Fibroblast of lung (primary cell): ENCODE data around the gene AGTPBP1. TPM values are rescaled to one million over a fixed set of nuclear protein-coding genes. Genes with fewer than 3 reads are reported as not detected.

Experiments used
- DNase-seq, 2 donors: peaks; one replicate each; pipeline versions ENCODE4 v3.0.0 to v3.0.0-alpha.2; 2010; ENCODE audit warnings: low read depth in 2 of 2
- H2AFZ ChIP-seq: 2 replicates; pipeline ENCODE4 v1.5.1; 2012; ENCODE audit warnings: low read length, control low read depth, inconsistent platforms
- H3K27ac ChIP-seq: 2 replicates; pipeline ENCODE4 v1.5.1; 2011; ENCODE audit warnings: low read length, control low read depth; ENCODE audit not compliant: insufficient read depth
- H3K27me3 ChIP-seq: 2 replicates; pipeline ENCODE4 v1.5.1; 2011; ENCODE audit warnings: mild to moderate bottlenecking, low read length; ENCODE audit not compliant: control insufficient read depth, insufficient read depth
- H3K36me3 ChIP-seq: 2 replicates; pipeline ENCODE4 v1.5.1; 2011; ENCODE audit warnings: low read length; ENCODE audit not compliant: control insufficient read depth, insufficient read depth
- H3K4me1 ChIP-seq: 2 replicates; pipeline ENCODE4 v1.5.1; 2011; ENCODE audit warnings: low read length; ENCODE audit not compliant: control insufficient read depth, insufficient read depth; ENCODE audit errors: extremely low read depth
- H3K4me2 ChIP-seq: 2 replicates; pipeline ENCODE4 v1.5.1; 2011; ENCODE audit warnings: low read length, control low read depth; ENCODE audit not compliant: insufficient read depth; ENCODE audit errors: extremely low read depth
- H3K4me3 ChIP-seq, 4 experiments: fragments of 200-600 bp in 1 of 4; sonication (generic) in 1 of 4; replicated peaks in 1 of 4; 2 replicates each; pipeline ENCODE4 v1.5.1; 2011 to 2016; ENCODE audit warnings: low read length in 4 of 4, low read depth in 3 of 4, mild to moderate bottlenecking in 3 of 4, control low read depth in 2 of 4, inconsistent platforms in 1 of 4, mixed read lengths in 1 of 4; ENCODE audit not compliant: insufficient read depth in 1 of 4; ENCODE audit errors: control extremely low read depth in 1 of 4
- H3K79me2 ChIP-seq: 2 replicates; pipeline ENCODE4 v1.5.1; 2012; ENCODE audit warnings: mild to moderate bottlenecking, low read length, inconsistent platforms; ENCODE audit not compliant: control insufficient read depth, insufficient read depth
- H3K9ac ChIP-seq: 2 replicates; pipeline ENCODE4 v1.5.1; 2011; ENCODE audit warnings: mild to moderate bottlenecking, low read length, control low read depth; ENCODE audit not compliant: insufficient read depth
- H3K9me3 ChIP-seq: 2 replicates; pipeline ENCODE4 v1.5.1; 2012; ENCODE audit warnings: low read depth, low read length; ENCODE audit not compliant: control insufficient read depth, insufficient read depth
- H4K20me1 ChIP-seq: 2 replicates; pipeline ENCODE4 v1.5.1; 2011; ENCODE audit warnings: low read length; ENCODE audit not compliant: control insufficient read depth, insufficient read depth; ENCODE audit errors: extremely low read depth
- EZH2 ChIP-seq: IDR thresholded peaks from 2 replicates; pipeline ENCODE4 v1.5.1; 2012; ENCODE audit warnings: low read length, control low read depth, mild to moderate bottlenecking; ENCODE audit errors: missing control alignments
- polyA plus RNA-seq, 2 donors: library from polyadenylated mRNA; depleted of rRNA in 1 of 2; stranded (reverse) in 1 of 2; unstranded in 1 of 2; fragments of >200 nt; gene quantifications; 2 replicates each; pipeline ENCODE4 v1.2.1, GENCODE V29; 2011 to 2012; ENCODE audit warnings: missing spikeins in 1 of 2
- total RNA-seq: library from RNA; depleted of rRNA; stranded (reverse); fragments of >200 nt; gene quantifications from 2 replicates; pipeline ENCODE4 v1.2.1, GENCODE V29; 2014
- TF ChIP-seq, protein P1 (sequence below), 2 donors: IDR thresholded peaks in 1 of 2; conservative IDR thresholded peaks in 1 of 2; 1 replicate in 1 of 2; 2 replicates in 1 of 2; pipeline ENCODE4 v1.5.1; 2011 to 2012; ENCODE audit warnings: low read length in 2 of 2, control low read depth in 1 of 2, inconsistent platforms in 1 of 2, low read depth in 1 of 2, mild to moderate bottlenecking in 1 of 2

The AGTPBP1 gene
- total and polyA plus RNA-seq, 2 donors (not counting 1 experiment from before 2014, with no cell fraction given): 10.6 to 10.7 TPM

DNA sequence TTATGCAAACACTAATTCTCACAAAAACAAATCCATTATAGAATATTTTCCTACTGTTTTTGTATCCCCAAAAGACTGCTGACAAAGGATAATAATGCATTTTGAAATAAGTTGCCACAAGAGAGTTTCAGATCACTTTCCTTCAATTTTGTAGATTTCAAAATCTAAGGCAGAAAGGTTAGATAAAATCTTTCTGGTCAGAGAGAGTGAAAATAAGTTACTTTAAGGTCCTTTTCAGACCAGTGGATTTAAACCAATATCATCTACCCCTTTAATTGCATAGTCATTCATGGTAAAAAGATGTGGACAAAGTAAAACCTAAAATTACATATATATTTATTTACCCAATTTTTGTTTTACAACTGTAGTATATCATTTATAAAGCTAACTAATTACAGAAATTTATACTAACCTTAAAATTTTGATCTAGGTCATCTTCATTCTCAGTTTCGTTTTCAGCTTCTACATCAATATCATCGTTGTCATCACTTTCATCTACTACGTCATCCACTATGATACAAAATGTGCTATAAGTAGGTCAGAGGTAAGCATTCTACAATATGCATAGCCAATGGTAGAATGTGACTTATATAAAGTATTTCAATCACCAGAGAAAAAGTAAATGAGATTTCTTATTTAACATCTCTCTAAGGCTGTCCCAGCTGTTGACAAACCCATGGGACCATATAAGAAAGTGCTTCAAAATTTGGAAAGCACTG, 95.7 kb downstream of the AGTPBP1 start:
- no peaks in the 10 kb centered on the region for H3K4me1 ChIP-seq
- H3K36me3 ChIP-seq: no peaks in the 10 kb centered on the region
- TF ChIP-seq EZH2: no peak
- TF ChIP-seq, protein P1, sequence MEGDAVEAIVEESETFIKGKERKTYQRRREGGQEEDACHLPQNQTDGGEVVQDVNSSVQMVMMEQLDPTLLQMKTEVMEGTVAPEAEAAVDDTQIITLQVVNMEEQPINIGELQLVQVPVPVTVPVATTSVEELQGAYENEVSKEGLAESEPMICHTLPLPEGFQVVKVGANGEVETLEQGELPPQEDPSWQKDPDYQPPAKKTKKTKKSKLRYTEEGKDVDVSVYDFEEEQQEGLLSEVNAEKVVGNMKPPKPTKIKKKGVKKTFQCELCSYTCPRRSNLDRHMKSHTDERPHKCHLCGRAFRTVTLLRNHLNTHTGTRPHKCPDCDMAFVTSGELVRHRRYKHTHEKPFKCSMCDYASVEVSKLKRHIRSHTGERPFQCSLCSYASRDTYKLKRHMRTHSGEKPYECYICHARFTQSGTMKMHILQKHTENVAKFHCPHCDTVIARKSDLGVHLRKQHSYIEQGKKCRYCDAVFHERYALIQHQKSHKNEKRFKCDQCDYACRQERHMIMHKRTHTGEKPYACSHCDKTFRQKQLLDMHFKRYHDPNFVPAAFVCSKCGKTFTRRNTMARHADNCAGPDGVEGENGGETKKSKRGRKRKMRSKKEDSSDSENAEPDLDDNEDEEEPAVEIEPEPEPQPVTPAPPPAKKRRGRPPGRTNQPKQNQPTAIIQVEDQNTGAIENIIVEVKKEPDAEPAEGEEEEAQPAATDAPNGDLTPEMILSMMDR (conservative IDR thresholded peaks at IDR 0.05 in 1 of 2, IDR thresholded peaks at IDR 0.05 in 1 of 2; ENCODE audit: low read depth in 1 of 2, low read length in 2 of 2): no peak
- no peak overlapping the region for H3K27ac ChIP-seq
- no peak overlapping the region for H3K4me3 ChIP-seq
- no peak overlapping the region for H3K4me2 ChIP-seq
- H3K27me3 ChIP-seq: no peaks in the 10 kb centered on the region
- H3K9ac ChIP-seq: no peak overlapping the region
- DNase-seq: no peak
- H3K79me2 ChIP-seq: no peaks in the 10 kb centered on the region
- H4K20me1 ChIP-seq: no peaks in the 10 kb centered on the region
- H2AFZ ChIP-seq: no peak overlapping the region
- H3K9me3 ChIP-seq: no peaks in the 10 kb centered on the region

GRCh38 chr9:85640425-85640824, 101.3 kb downstream of the AGTPBP1 start:
- H3K36me3 ChIP-seq: no peaks in the 10 kb centered on the region
- no peaks in the 10 kb centered on the region for H3K79me2 ChIP-seq
- H3K9ac ChIP-seq: no peak overlapping the region
- DNase-seq: no peak
- H3K4me2 ChIP-seq: no peak overlapping the region
- H3K9me3 ChIP-seq: no peaks in the 10 kb centered on the region
- no peaks in the 10 kb centered on the region for H3K4me1 ChIP-seq
- no peaks in the 10 kb centered on the region for H4K20me1 ChIP-seq
- no peak overlapping the region for H3K4me3 ChIP-seq
- H3K27ac ChIP-seq: no peak overlapping the region
- H2AFZ ChIP-seq: no peak overlapping the region
- TF ChIP-seq EZH2: no peak
- TF ChIP-seq, protein P1 (conservative IDR thresholded peaks at IDR 0.05 in 1 of 2, IDR thresholded peaks at IDR 0.05 in 1 of 2; ENCODE audit: low read depth in 1 of 2, low read length in 2 of 2): no peak
- H3K27me3 ChIP-seq: no peaks in the 10 kb centered on the region

- Histone ChIP-seq H3K4me2 (no peak overlapping the region), H3K36me3 (no peaks in the 10 kb centered on the region), H3K9me3 (no peaks in the 10 kb centered on the region), H3K27me3 (no peaks in the 10 kb centered on the region), H3K27ac (no peak overlapping the region), H3K4me3 (no peak overlapping the region), H3K79me2 (no peaks in the 10 kb centered on the region), H3K4me1 (no peaks in the 10 kb centered on the region), H4K20me1 (no peaks in the 10 kb centered on the region), H3K9ac (no peak overlapping the region), H2AFZ (no peak overlapping the region)
- no peak for TF ChIP-seq EZH2
- no peak for DNase-seq
Observed at GRCh38 chr9:85639675-85640186, 102.0 kb downstream of the AGTPBP1 start.
